Gastrocnemius medialis (tissue), 4 donors: Measurements from ENCODE around the gene FBXL19. TPM values are rescaled to one million over a fixed set of nuclear protein-coding genes. Genes with fewer than 3 reads are reported as not detected.

ENCODE experiments used
- ATAC-seq, 2 donors: fragments of 150-250 bp; one replicate each; pipeline ENCODE4 v1.9.1; 2016
- DNase-seq, 2 donors: peaks; one replicate each; pipeline ENCODE4 v3.0.0-alpha.2; 2019
- H3K27ac ChIP-seq, 4 donors: fragments of 200-600 bp; sonication (generic); 1 replicate in 1 of 4; 2 replicates in 3 of 4; pipeline ENCODE4 v1.5.1; 2016 to 2018; ENCODE audit warnings: mild to moderate bottlenecking in 2 of 4, moderate library complexity in 1 of 4
- H3K27me3 ChIP-seq, 3 donors: fragments of 200-600 bp; sonication (generic) in 2 of 3; 1 replicate in 1 of 3; 2 replicates in 2 of 3; pipeline versions ENCODE4 v1.5.1 to v1.6.0; 2016 to 2019; ENCODE audit warnings: mild to moderate bottlenecking in 1 of 3, moderate library complexity in 1 of 3
- H3K36me3 ChIP-seq, 2 donors: fragments of 200-600 bp; sonication (generic) in 1 of 2; one replicate each; pipeline ENCODE4 v1.5.1; 2017 to 2018
- H3K4me1 ChIP-seq, 2 donors: fragments of 200-600 bp; sonication (generic) in 1 of 2; one replicate each; pipeline ENCODE4 v1.5.1; 2016 to 2017; ENCODE audit warnings: mild to moderate bottlenecking in 2 of 2
- H3K4me3 ChIP-seq, 4 donors: fragments of 200-600 bp; sonication (generic) in 3 of 4; 1 replicate in 1 of 4; 2 replicates in 3 of 4; pipeline ENCODE4 v1.5.1; 2016 to 2019; ENCODE audit warnings: mild to moderate bottlenecking in 2 of 4
- H3K9me3 ChIP-seq, 3 donors: fragments of 200-600 bp; sonication (generic) in 2 of 3; 1 replicate in 1 of 3; 2 replicates in 2 of 3; pipeline ENCODE4 v1.5.1; 2016 to 2019
- CTCF ChIP-seq, 5 experiments: fragments of 450-650 bp in 3 of 5; fragments of 200-600 bp in 2 of 5; sonication (generic) in 2 of 5; IDR thresholded peaks in 4 of 5; conservative IDR thresholded peaks in 1 of 5; 1 replicate in 4 of 5; 2 replicates in 1 of 5; pipeline ENCODE4 v1.5.1; 2016 to 2019; ENCODE audit warnings: antibody characterized with exemption in 5 of 5, mild to moderate bottlenecking in 3 of 5, moderate library complexity in 3 of 5
- POLR2A ChIP-seq, 2 donors: fragments of 450-650 bp; IDR thresholded peaks; one replicate each; pipeline ENCODE4 v1.6.1; 2017; ENCODE audit warnings: antibody characterized with exemption in 2 of 2, mild to moderate bottlenecking in 2 of 2, moderate library complexity in 2 of 2
- in situ Hi-C, 4 donors: fragments of 200-750 bp; cut with MboI; loops; one replicate each; pipeline versions ENCODE4 v1.15.0 to v1.8.0; 2017; ENCODE audit warnings: low sequenced_read_pairs in 4 of 4
- intact Hi-C: fragments of 100-400 bp; cut with DNase I; formaldehyde crosslinking; loops from one replicate; pipeline ENCODE4 v1.15.1; 2023; ENCODE audit warnings: low total_unique reads
- microRNA counts, 2 donors: library from miRNA; unstranded; fragments of <30 nt; microRNA quantifications; one replicate each; lab custom pipeline; 2016
- microRNA-seq, 2 donors: library from miRNA; unstranded; fragments of <30 nt; microRNA quantifications; one replicate each; pipeline ENCODE4, GENCODE V29; 2016; ENCODE audit warnings: borderline replicate concordance in 2 of 2
- total RNA-seq, 4 donors: library from RNA; depleted of rRNA; stranded (reverse); fragments of >200 nt; gene quantifications; one replicate each; pipeline versions ENCODE4 v1.1.0 to v1.2.3, GENCODE V29; 2016

The FBXL19 gene
- total RNA-seq, 4 donors from 2014 or later, result 3.4 to 7.9 (median 4.8) TPM

GRCh38 chr16:30996985-30997724 lies 73.8 kb downstream of the FBXL19 start:
- H3K27me3 ChIP-seq, result peaks cover 0 to 8% (median 3%) of the 10 kb centered on the region in 3 donors
- peak overlapping the region; percentile 53 to 96 (median 66) for H3K4me3 ChIP-seq
- intact Hi-C loops, result loop anchor here (2.0 kb wide), 1 partner anchor 36 kb away; the partner anchor contains the start of gene STX4
- peak overlapping the region; percentile 63 to 78 (median 76) for H3K27ac ChIP-seq
- TF ChIP-seq POLR2A (IDR thresholded peaks at IDR 0.05) (peak; percentile 47 to 57), CTCF (IDR thresholded peaks at IDR 0.05 in 4 of 5, conservative IDR thresholded peaks at IDR 0.05 in 1 of 5) (no peak)
- H3K36me3 ChIP-seq, result no peaks in the 10 kb centered on the region
- H3K4me1 ChIP-seq, result peaks cover 0 to 12% of the 10 kb centered on the region in 2 donors
- no peaks in the 10 kb centered on the region for H3K9me3 ChIP-seq
- peak; percentile 67 to 71 for DNase-seq
- peak; percentile 89 to 90 for ATAC-seq
- in situ Hi-C loops, result loop anchor here in 3 of 4 donors (25.0 kb wide), 4 partner anchors 90 to 865 kb away; partner anchors contain the start of genes ZNF267 (in 3 of the 3), COX6A2 (in 1 of the 3), PRSS36 (in 1 of the 3) and PRSS53 (in 1 of the 3)

GRCh38 chr16:30997725-30998711 lies 74.6 kb downstream of the FBXL19 start:
- peaks cover 0 to 12% of the 10 kb centered on the region in 2 donors for H3K4me1 ChIP-seq
- H3K9me3 ChIP-seq, result no peaks in the 10 kb centered on the region
- H3K27ac ChIP-seq, result peak overlapping the region; percentile 59 to 78 (median 76)
- DNase-seq (no peak), ATAC-seq (peak in 1 of 2 donors; percentile 6)
- no peaks in the 10 kb centered on the region for H3K36me3 ChIP-seq
- peak overlapping the region; percentile 53 to 96 (median 66) for H3K4me3 ChIP-seq
- peaks cover 0 to 8% (median 3%) of the 10 kb centered on the region in 3 donors for H3K27me3 ChIP-seq
- intact Hi-C loops, result loop anchor here (2.0 kb wide), 1 partner anchor 35 kb away; the partner anchor contains the start of gene STX4
- in situ Hi-C loops, result loop anchor here in 3 of 4 donors (25.0 kb wide), 4 partner anchors 89 to 864 kb away; partner anchors contain the start of genes ZNF267 (in 3 of the 3), COX6A2 (in 1 of the 3), PRSS36 (in 1 of the 3) and PRSS53 (in 1 of the 3)
- TF ChIP-seq POLR2A (IDR thresholded peaks at IDR 0.05) (no peak), CTCF (IDR thresholded peaks at IDR 0.05 in 4 of 5, conservative IDR thresholded peaks at IDR 0.05 in 1 of 5) (no peak)

MicroRNAs encoded within 50 kb of the gene (microRNA counts, 767-probe panel; counts per million panel counts)
- microRNA hsa-miR-762 (lab: Ali Mortazavi, UCI), result 356 to 448 counts per million in 2 donors

Small RNAs within 50 kb of the gene (microRNA-seq; reads per million reads assigned to microRNA genes)
- gene MIR4519 (0 to 0.85 reads per million in 2 donors), gene MIR762 (0 to 1.2 reads per million in 2 donors)

Other genes starting within 250 kb of the FBXL19 start
- 10 to 100 TPM; 15.3 to 25.5 (median 21.9) TPM for gene SRCAP, start 224.4 kb upstream of the FBXL19 start, total RNA-seq
- gene PHKG2, start 175.1 kb upstream of the FBXL19 start, total RNA-seq, result 10 to 100 TPM in 3 of 4 donors, 1 to 10 TPM in 1; 8.8 to 30.0 (median 21.6) TPM
- gene CFAP119, start 161.5 kb upstream of the FBXL19 start, total RNA-seq, result 1 to 10 TPM in 2 of 4 donors, under 1 TPM in 1, not detected in 1; 0.73 to 5.8 (median 1.7) TPM
- 10 to 100 TPM; 42.8 to 90.0 (median 57.0) TPM for gene RNF40, start 161.2 kb upstream of the FBXL19 start, total RNA-seq
- gene ZNF629, start 136.4 kb upstream of the FBXL19 start, total RNA-seq, result 10 to 100 TPM in 2 of 4 donors, 1 to 10 TPM in 2; 9.1 to 12.7 (median 10.3) TPM
- gene BCL7C, start 29.5 kb upstream of the FBXL19 start, total RNA-seq, result 10 to 100 TPM; 16.4 to 24.5 (median 22.3) TPM
- gene CTF1, start 27.0 kb upstream of the FBXL19 start, total RNA-seq, result 1 to 10 TPM; 2.3 to 5.6 (median 3.2) TPM
- gene ORAI3, start 25.5 kb downstream of the FBXL19 start, total RNA-seq, result 10 to 100 TPM; 10.3 to 15.6 (median 12.5) TPM
- 10 to 100 TPM in 2 of 4 donors, 1 to 10 TPM in 2; 3.8 to 15.4 (median 9.8) TPM for gene SETD1A, start 34.2 kb downstream of the FBXL19 start, total RNA-seq
- 1 to 10 TPM; 1.5 to 6.8 (median 5.4) TPM for gene HSD3B7, start 61.6 kb downstream of the FBXL19 start, total RNA-seq
- under 1 TPM in 2 of 4 donors, not detected in 2; 0.13 to 0.36 TPM for gene STX1B, start 87.1 kb downstream of the FBXL19 start, total RNA-seq
- 10 to 100 TPM; 14.9 to 24.3 (median 21.4) TPM for gene STX4, start 110.0 kb downstream of the FBXL19 start, total RNA-seq
- 10 to 100 TPM in 2 of 4 donors, 1 to 10 TPM in 2; 6.6 to 16.0 (median 11.0) TPM for gene ZNF668, start 150.7 kb downstream of the FBXL19 start, total RNA-seq
- 10 to 100 TPM; 11.7 to 33.2 (median 21.5) TPM for gene ZNF646, start 150.8 kb downstream of the FBXL19 start, total RNA-seq
- under 1 TPM; 0.07 to 0.75 (median 0.21) TPM for gene PRSS53, start 165.4 kb downstream of the FBXL19 start, total RNA-seq
- gene VKORC1, start 171.2 kb downstream of the FBXL19 start, total RNA-seq, result 10 to 100 TPM; 20.1 to 35.9 (median 32.9) TPM
- 10 to 100 TPM; 24.7 to 68.9 (median 50.9) TPM for gene BCKDK, start 184.8 kb downstream of the FBXL19 start, total RNA-seq
- 100 to 1,000 TPM in 1 of 4 donors, 10 to 100 TPM in 3; 44.3 to 102 (median 54.3) TPM for gene KAT8, start 194.1 kb downstream of the FBXL19 start, total RNA-seq
- gene PRSS8, start 212.2 kb downstream of the FBXL19 start, total RNA-seq, result 1 to 10 TPM in 1 of 4 donors, under 1 TPM in 1, not detected in 2; 0.24 to 1.2 TPM
- gene PRSS36, start 226.5 kb downstream of the FBXL19 start, total RNA-seq, result 1 to 10 TPM in 3 of 4 donors, not detected in 1; 1.0 to 8.1 (median 3.7) TPM